ENCODE data around the gene TPP2.

The TPP2 gene

GRCh38 chr13:102631198-102631597, 34.4 kb downstream of the TPP2 start:
- H2AFZ ChIP-seq (ENCODE audit: low read depth, low read length, severe bottlenecking), result no peak overlapping the region
- no peak overlapping the region for H3K4me2 ChIP-seq (ENCODE audit: low read depth, low read length, poor library complexity, severe bottlenecking)
- no peaks in the 10 kb centered on the region for H3K9me3 ChIP-seq (ENCODE audit: insufficient read depth, low read length)
- no peaks in the 10 kb centered on the region for H3K9me2 ChIP-seq (replicated peaks; ENCODE audit: insufficient read depth, low read length)
- no peaks in the 10 kb centered on the region; the same call in 1 of the 2 replicates for H3F3A ChIP-seq (ENCODE audit: insufficient read depth)
- H4K20me1 ChIP-seq (ENCODE audit: low read depth, low read length), result no peaks in the 10 kb centered on the region
- no peak for TF ChIP-seq EZH2phosphoT487 (conservative IDR thresholded peaks at IDR 0.05; ENCODE audit: low read length)
- TF ChIP-seq, protein P1, sequence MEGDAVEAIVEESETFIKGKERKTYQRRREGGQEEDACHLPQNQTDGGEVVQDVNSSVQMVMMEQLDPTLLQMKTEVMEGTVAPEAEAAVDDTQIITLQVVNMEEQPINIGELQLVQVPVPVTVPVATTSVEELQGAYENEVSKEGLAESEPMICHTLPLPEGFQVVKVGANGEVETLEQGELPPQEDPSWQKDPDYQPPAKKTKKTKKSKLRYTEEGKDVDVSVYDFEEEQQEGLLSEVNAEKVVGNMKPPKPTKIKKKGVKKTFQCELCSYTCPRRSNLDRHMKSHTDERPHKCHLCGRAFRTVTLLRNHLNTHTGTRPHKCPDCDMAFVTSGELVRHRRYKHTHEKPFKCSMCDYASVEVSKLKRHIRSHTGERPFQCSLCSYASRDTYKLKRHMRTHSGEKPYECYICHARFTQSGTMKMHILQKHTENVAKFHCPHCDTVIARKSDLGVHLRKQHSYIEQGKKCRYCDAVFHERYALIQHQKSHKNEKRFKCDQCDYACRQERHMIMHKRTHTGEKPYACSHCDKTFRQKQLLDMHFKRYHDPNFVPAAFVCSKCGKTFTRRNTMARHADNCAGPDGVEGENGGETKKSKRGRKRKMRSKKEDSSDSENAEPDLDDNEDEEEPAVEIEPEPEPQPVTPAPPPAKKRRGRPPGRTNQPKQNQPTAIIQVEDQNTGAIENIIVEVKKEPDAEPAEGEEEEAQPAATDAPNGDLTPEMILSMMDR (IDR thresholded peaks at IDR 0.05; ENCODE audit: insufficient read depth, low read length, poor library complexity, severe bottlenecking), result no peak
- no peak overlapping the region for H3K27ac ChIP-seq (ENCODE audit: low read depth, low read length)
- no peaks in the 10 kb centered on the region for H3K79me2 ChIP-seq (ENCODE audit: insufficient read depth, low read length)
- H3K27me3 ChIP-seq (ENCODE audit: low read length), result no peaks in the 10 kb centered on the region
- peaks cover 64% of the 10 kb centered on the region for H3K36me3 ChIP-seq (ENCODE audit: low read length)
- no peak overlapping the region for H3K9ac ChIP-seq (ENCODE audit: low read length)
- no peak overlapping the region for H3K4me3 ChIP-seq (ENCODE audit: insufficient read depth, low read length, poor library complexity, severe bottlenecking)

GRCh38 chr13:102638741-102639140, 42.0 kb downstream of the TPP2 start:
- Histone ChIP-seq H3K36me3 (ENCODE audit: low read length) (peaks cover 57% of the 10 kb centered on the region), H3K9ac (ENCODE audit: low read length) (no peak overlapping the region)
- no peak for TF ChIP-seq EZH2phosphoT487 (conservative IDR thresholded peaks at IDR 0.05; ENCODE audit: low read length)
- TF ChIP-seq, protein P1 (IDR thresholded peaks at IDR 0.05; ENCODE audit: insufficient read depth, low read length, poor library complexity, severe bottlenecking), result no peak

DNA sequence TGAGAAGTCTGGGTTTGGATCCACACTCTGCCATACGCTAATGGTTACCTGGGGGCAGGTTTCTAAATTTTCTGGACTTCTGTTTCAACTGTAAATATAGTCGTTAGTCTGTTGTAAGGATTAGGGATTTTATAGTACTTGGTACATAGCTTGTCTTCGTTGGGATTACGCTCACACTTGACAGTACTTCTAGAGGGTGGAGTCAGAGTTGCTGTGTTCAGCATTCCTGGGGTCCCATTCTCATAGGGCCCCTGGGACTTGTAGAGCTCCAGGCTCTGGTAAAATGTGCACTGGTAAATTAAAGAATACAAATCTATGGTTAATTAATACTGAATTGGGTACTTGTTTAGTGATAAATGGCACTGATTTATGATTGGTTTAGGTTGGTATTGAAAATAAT, 45.2 kb downstream of the TPP2 start:
- H3K4me2 ChIP-seq (ENCODE audit: low read depth, low read length, poor library complexity, severe bottlenecking), result no peak overlapping the region
- H4K20me1 ChIP-seq (ENCODE audit: low read depth, low read length), result no peaks in the 10 kb centered on the region
- no peak for TF ChIP-seq EZH2phosphoT487 (conservative IDR thresholded peaks at IDR 0.05; ENCODE audit: low read length)
- TF ChIP-seq, protein P1 (IDR thresholded peaks at IDR 0.05; ENCODE audit: insufficient read depth, low read length, poor library complexity, severe bottlenecking), result no peak
- H2AFZ ChIP-seq (ENCODE audit: low read depth, low read length, severe bottlenecking), result no peak overlapping the region
- H3K9ac ChIP-seq (ENCODE audit: low read length), result no peak overlapping the region
- H3K9me3 ChIP-seq (ENCODE audit: insufficient read depth, low read length), result no peaks in the 10 kb centered on the region
- no peaks in the 10 kb centered on the region for H3K9me2 ChIP-seq (replicated peaks; ENCODE audit: insufficient read depth, low read length)
- no peaks in the 10 kb centered on the region for H3F3A ChIP-seq (ENCODE audit: insufficient read depth)
- peaks cover 59% of the 10 kb centered on the region for H3K36me3 ChIP-seq (ENCODE audit: low read length)
- H3K79me2 ChIP-seq (ENCODE audit: insufficient read depth, low read length), result no peaks in the 10 kb centered on the region
- no peak overlapping the region for H3K27ac ChIP-seq (ENCODE audit: low read depth, low read length)
- H3K27me3 ChIP-seq (ENCODE audit: low read length), result no peaks in the 10 kb centered on the region
- no peak overlapping the region for H3K4me3 ChIP-seq (ENCODE audit: insufficient read depth, low read length, poor library complexity, severe bottlenecking)

More at GRCh38 chr13:102638741-102639140, 42.0 kb downstream of the TPP2 start:
- Histone ChIP-seq H3K4me2 (ENCODE audit: low read depth, low read length, poor library complexity, severe bottlenecking) (no peak overlapping the region), H4K20me1 (ENCODE audit: low read depth, low read length) (no peaks in the 10 kb centered on the region), H3K79me2 (ENCODE audit: insufficient read depth, low read length) (no peaks in the 10 kb centered on the region), H3K27ac (ENCODE audit: low read depth, low read length) (no peak overlapping the region), H3K9me3 (ENCODE audit: insufficient read depth, low read length) (no peaks in the 10 kb centered on the region), H3K9me2 (replicated peaks; ENCODE audit: insufficient read depth, low read length) (no peaks in the 10 kb centered on the region), H2AFZ (ENCODE audit: low read depth, low read length, severe bottlenecking) (no peak overlapping the region), H3K27me3 (ENCODE audit: low read length) (no peaks in the 10 kb centered on the region), H3K4me3 (ENCODE audit: insufficient read depth, low read length, poor library complexity, severe bottlenecking) (no peak overlapping the region), H3F3A (ENCODE audit: insufficient read depth) (no peaks in the 10 kb centered on the region; the same call in 1 of the 2 replicates)

All from SU-DHL-6 (cell line).